Measurements from ENCODE around the gene R3HDM2. TPM values are rescaled to one million over a fixed set of nuclear protein-coding genes. Genes with fewer than 3 reads are reported as not detected.

Gene R3HDM2
- total and polyA plus RNA-seq, 2 of the 13 experiments (the other 11 are each of a cell fraction or from before 2014, with no cell fraction given) = 11.1 to 23.5 TPM

DNA sequence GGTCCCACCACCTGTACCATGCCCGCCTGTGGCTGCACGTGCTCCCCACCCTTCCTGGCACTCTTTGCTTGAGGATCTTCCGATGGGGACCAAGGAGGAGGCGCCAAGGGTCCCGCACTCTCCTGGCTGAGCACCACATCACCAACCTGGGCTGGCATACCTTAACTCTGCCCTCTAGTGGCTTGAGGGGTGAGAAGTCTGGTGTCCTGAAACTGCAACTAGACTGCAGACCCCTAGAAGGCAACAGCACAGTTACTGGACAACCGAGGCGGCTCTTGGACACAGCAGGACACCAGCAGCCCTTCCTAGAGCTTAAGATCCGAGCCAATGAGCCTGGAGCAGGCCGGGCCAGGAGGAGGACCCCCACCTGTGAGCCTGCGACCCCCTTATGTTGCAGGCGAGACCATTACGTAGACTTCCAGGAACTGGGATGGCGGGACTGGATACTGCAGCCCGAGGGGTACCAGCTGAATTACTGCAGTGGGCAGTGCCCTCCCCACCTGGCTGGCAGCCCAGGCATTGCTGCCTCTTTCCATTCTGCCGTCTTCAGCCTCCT is 25.4 kb upstream of the R3HDM2 start:
- Histone ChIP-seq H3K36me3 (replicated peaks in 1 of 2; ENCODE audit: control insufficient read depth in 1 of 2, insufficient read depth in 2 of 2, low read length in 2 of 2) (no peaks in the 10 kb centered on the region), H3K79me2 (ENCODE audit: insufficient read depth, low read length) (peaks cover 15% of the 10 kb centered on the region), H3K4me2 (ENCODE audit: low read depth, low read length) (peak overlapping the region; percentile 99), H3K9me3 (ENCODE audit: low read length) (no peaks in the 10 kb centered on the region), H3K27ac (ENCODE audit: extremely low read length, insufficient read depth, low read length) (peak overlapping the region; percentile 98), H3K27me3 (ENCODE audit: control insufficient read depth in 1 of 2, insufficient read depth in 2 of 2, low read length in 2 of 2) (no peaks in the 10 kb centered on the region; a peak in 1 of 5 replicates), H3K4me1 (ENCODE audit: insufficient read depth, low read length) (peaks cover 84% of the 10 kb centered on the region), H4K20me1 (ENCODE audit: insufficient read depth, low read length) (no peaks in the 10 kb centered on the region), H3K9ac (ENCODE audit: insufficient read depth, low read depth, low read length) (peak overlapping the region; percentile 80), H3K4me3 (replicated peaks in 1 of 3; ENCODE audit: insufficient read depth in 1 of 3, low read depth in 2 of 3, low read length in 3 of 3) (peak overlapping the region; percentile 62 to 83 (median 66)), H2AFZ (ENCODE audit: low read length) (no peak overlapping the region)
- in situ Hi-C loops (cut with HindIII; ENCODE audit: extremely low pct_ligation_motif_present, low pct_unique_long_range_greater_than_20kb) = loop anchor here (5.0 kb wide), 1 partner anchor 194 kb away; no protein-coding TSS in a partner anchor
- ChIA-PET CTCF (ENCODE audit: low intra/inter-chr PET ratio, low total read pairs) (interaction anchor here (6.1 kb wide), 1 partner anchor 149 kb away, joined by 66 read pairs; no protein-coding TSS in a partner anchor), POLR2A (interaction anchor here (0.6 to 6.4 kb wide), 9 partner anchors 22 to 368 kb away, joined by 3 to 99 read pairs (median 9); partner anchors contain the start of genes DCTN2, DDIT3, INHBC and NAB2)
- FAIRE-seq (peak; percentile 91), ATAC-seq (peak; percentile 50), DNase-seq (ENCODE audit: low spot score) (peak; percentile 77)
- BruUV-seq (replicated peaks) = no TSS peak
- intact Hi-C loops (cut with micrococcal nuclease; ENCODE audit: unreplicated experiment) = loop anchor here (10.0 kb wide), 1 partner anchor 701 kb away; the partner anchor contains the start of gene PRIM1
- WGBS (ENCODE audit: low lambda C conversion rate) = 50% methylated on average over 11 of the region's 15 CpGs
- TF ChIP-seq RXRB (CRISPR knock-in tag; IDR thresholded peaks at IDR 0.05; ENCODE audit: borderline replicate concordance) = peak; percentile 31; the same call in 1 of the 2 replicates
- TF ChIP-seq EEA1 (CRISPR knock-in tag; IDR thresholded peaks at IDR 0.05; ENCODE audit: borderline replicate concordance) = no peak
- 0 out of 2 replicates have a peak, but pooled peaks have one; percentile 8 for TF ChIP-seq KLF13 (CRISPR knock-in tag; IDR thresholded peaks at IDR 0.05)
- no peak for TF ChIP-seq ZNF460 (CRISPR knock-in tag; IDR thresholded peaks at IDR 0.05; ENCODE audit: borderline replicate concordance)
- TF ChIP-seq HNF4G (IDR thresholded peaks at IDR 0.05; ENCODE audit: borderline replicate concordance, low read depth, low read length) = no peak
- TF ChIP-seq HNF4G (CRISPR knock-in tag; IDR thresholded peaks at IDR 0.05; ENCODE audit: borderline replicate concordance, low read depth) = no peak
- TF ChIP-seq, protein P1, sequence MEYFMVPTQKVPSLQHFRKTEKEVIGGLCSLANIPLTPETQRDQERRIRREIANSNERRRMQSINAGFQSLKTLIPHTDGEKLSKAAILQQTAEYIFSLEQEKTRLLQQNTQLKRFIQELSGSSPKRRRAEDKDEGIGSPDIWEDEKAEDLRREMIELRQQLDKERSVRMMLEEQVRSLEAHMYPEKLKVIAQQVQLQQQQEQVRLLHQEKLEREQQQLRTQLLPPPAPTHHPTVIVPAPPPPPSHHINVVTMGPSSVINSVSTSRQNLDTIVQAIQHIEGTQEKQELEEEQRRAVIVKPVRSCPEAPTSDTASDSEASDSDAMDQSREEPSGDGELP (IDR thresholded peaks at IDR 0.05; ENCODE audit: borderline replicate concordance, low read depth) = no peak
- no peak for TF ChIP-seq ZNF180 (CRISPR knock-in tag; IDR thresholded peaks at IDR 0.05; ENCODE audit: borderline replicate concordance, low read depth)
- TF ChIP-seq, protein P2, sequence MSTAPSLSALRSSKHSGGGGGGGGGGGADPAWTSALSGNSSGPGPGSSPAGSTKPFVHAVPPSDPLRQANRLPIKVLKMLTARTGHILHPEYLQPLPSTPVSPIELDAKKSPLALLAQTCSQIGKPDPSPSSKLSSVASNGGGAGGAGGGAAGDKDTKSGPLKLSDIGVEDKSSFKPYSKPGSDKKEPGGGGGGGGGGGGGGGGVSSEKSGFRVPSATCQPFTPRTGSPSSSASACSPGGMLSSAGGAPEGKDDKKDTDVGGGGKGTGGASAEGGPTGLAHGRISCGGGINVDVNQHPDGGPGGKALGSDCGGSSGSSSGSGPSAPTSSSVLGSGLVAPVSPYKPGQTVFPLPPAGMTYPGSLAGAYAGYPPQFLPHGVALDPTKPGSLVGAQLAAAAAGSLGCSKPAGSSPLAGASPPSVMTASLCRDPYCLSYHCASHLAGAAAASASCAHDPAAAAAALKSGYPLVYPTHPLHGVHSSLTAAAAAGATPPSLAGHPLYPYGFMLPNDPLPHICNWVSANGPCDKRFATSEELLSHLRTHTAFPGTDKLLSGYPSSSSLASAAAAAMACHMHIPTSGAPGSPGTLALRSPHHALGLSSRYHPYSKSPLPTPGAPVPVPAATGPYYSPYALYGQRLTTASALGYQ (CRISPR knock-in tag; IDR thresholded peaks at IDR 0.05) = no peak
- TF ChIP-seq TCF7L2 (IDR thresholded peaks at IDR 0.05; ENCODE audit: low read depth, low read length) = no peak
- TF ChIP-seq, protein P3, sequence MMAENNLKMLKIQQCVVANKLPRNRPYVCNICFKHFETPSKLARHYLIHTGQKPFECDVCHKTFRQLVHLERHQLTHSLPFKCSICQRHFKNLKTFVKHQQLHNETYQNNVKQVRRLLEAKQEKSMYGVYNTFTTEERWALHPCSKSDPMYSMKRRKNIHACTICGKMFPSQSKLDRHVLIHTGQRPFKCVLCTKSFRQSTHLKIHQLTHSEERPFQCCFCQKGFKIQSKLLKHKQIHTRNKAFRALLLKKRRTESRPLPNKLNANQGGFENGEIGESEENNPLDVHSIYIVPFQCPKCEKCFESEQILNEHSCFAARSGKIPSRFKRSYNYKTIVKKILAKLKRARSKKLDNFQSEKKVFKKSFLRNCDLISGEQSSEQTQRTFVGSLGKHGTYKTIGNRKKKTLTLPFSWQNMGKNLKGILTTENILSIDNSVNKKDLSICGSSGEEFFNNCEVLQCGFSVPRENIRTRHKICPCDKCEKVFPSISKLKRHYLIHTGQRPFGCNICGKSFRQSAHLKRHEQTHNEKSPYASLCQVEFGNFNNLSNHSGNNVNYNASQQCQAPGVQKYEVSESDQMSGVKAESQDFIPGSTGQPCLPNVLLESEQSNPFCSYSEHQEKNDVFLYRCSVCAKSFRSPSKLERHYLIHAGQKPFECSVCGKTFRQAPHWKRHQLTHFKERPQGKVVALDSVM (CRISPR knock-in tag; IDR thresholded peaks at IDR 0.05) = no peak
- TF ChIP-seq, protein P4, sequence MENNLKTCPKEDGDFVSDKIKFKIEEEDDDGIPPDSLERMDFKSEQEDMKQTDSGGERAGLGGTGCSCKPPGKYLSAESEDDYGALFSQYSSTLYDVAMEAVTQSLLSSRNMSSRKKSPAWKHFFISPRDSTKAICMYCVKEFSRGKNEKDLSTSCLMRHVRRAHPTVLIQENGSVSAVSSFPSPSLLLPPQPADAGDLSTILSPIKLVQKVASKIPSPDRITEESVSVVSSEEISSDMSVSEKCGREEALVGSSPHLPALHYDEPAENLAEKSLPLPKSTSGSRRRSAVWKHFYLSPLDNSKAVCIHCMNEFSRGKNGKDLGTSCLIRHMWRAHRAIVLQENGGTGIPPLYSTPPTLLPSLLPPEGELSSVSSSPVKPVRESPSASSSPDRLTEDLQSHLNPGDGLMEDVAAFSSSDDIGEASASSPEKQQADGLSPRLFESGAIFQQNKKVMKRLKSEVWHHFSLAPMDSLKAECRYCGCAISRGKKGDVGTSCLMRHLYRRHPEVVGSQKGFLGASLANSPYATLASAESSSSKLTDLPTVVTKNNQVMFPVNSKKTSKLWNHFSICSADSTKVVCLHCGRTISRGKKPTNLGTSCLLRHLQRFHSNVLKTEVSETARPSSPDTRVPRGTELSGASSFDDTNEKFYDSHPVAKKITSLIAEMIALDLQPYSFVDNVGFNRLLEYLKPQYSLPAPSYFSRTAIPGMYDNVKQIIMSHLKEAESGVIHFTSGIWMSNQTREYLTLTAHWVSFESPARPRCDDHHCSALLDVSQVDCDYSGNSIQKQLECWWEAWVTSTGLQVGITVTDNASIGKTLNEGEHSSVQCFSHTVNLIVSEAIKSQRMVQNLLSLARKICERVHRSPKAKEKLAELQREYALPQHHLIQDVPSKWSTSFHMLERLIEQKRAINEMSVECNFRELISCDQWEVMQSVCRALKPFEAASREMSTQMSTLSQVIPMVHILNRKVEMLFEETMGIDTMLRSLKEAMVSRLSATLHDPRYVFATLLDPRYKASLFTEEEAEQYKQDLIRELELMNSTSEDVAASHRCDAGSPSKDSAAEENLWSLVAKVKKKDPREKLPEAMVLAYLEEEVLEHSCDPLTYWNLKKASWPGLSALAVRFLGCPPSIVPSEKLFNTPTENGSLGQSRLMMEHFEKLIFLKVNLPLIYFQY (CRISPR knock-in tag; IDR thresholded peaks at IDR 0.05; ENCODE audit: borderline replicate concordance) = 0 out of 2 replicates have a peak, but pooled peaks have one; percentile 31
- TF ChIP-seq, protein P5, sequence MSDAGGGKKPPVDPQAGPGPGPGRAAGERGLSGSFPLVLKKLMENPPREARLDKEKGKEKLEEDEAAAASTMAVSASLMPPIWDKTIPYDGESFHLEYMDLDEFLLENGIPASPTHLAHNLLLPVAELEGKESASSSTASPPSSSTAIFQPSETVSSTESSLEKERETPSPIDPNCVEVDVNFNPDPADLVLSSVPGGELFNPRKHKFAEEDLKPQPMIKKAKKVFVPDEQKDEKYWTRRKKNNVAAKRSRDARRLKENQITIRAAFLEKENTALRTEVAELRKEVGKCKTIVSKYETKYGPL (CRISPR knock-in tag; IDR thresholded peaks at IDR 0.05) = no peak
